Measurements from ENCODE around the gene ELF1.

DNA sequence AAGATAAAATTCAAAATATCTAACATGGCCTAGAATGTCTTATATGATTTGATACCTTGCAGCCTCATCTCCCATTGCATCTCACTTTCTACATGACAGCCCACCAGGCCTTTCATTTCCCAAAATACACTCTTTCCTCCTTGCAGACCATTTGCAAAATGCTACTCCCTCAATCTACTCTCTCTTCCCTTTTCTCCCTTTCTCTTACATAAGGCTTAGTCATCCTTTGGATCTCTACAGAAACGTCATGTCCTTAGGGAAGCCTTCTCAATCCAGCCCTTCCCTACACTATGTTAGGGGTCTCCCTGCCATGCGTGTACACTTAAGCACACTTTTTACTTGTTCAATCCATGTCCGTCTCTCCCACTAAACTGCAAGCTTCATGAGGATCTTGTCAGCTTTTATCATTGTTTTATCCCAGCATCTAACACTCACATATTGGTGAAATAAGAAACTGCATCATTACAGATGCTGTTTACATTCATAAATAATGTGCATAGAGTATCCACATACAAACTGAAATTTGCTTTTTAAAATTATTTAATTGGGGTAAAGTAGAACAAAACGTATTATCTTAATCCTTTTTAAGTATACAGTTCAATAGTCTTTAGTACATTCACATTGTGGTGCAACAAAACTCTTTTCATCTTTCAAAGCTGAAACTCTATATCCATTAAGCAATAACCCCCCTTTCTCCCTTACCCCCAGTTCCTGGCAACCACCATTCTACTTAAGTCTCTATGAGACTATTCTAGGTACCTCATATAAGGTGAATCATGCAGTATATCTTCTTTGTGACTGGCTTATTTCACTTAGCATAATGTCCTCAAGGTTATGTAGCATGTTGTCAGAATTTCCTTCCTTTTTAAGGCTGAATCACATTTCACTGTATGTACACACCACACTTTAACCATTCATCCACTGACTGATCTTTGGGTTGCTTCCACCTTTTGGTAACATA is 30.6 kb upstream of the ELF1 start:
- TF ChIP-seq POLR2AphosphoS5 (IDR thresholded peaks at IDR 0.05; ENCODE audit: low read depth, low read length), result no peak
- TF ChIP-seq POLR2A (IDR thresholded peaks at IDR 0.05; ENCODE audit: low read depth, low read length), result no peak
- TF ChIP-seq TAF1 (IDR thresholded peaks at IDR 0.05; ENCODE audit: low read depth, low read length), result no peak
- TF ChIP-seq PAX5 (IDR thresholded peaks at IDR 0.05; ENCODE audit: insufficient read depth, low read length, severe bottlenecking), result no peak
- no peak for TF ChIP-seq SPI1 (IDR thresholded peaks at IDR 0.05; ENCODE audit: low read depth, low read length)
